HG03460 (cell line): ENCODE results near the gene NOL6.
"Not testable (repeated sequence)": the region's sequence is repeated elsewhere in the genome, so short reads cannot be mapped to it uniquely, and the experiment has no call there.

ENCODE experiments used
- ATAC-seq: cut with Tn5 transposase; IDR thresholded peaks from one replicate; pipeline ENCODE4 v1.9.1; 2021; ENCODE audit not compliant: unreplicated experiment

Gene NOL6

GRCh38 chr9:33473643-33474352 lies at the start of gene NOL6:
Gene NOL6 (minus strand): TSS chr9:33473924. CDS start chr9:33473842, 82 bp downstream.
- peak; percentile 99 for ATAC-seq

GRCh38 chr9:33521861-33522260 lies 48.1 kb upstream of the NOL6 start:
- ATAC-seq: not testable (repeated sequence)

GRCh38 chr9:33517934-33518577 lies 44.3 kb upstream of the NOL6 start:
- not testable (repeated sequence) for ATAC-seq

GRCh38 chr9:33517373-33517772 lies 43.6 kb upstream of the NOL6 start:
- ATAC-seq: no peak

- ATAC-seq: not testable (repeated sequence)
Observed at GRCh38 chr9:33516397-33516796, 42.7 kb upstream of the NOL6 start.

- ATAC-seq: not testable (repeated sequence)
Observed at GRCh38 chr9:33515342-33515995, 41.7 kb upstream of the NOL6 start.

GRCh38 chr9:33512535-33512934 lies 38.8 kb upstream of the NOL6 start:
- ATAC-seq: not testable (repeated sequence)

- not testable (repeated sequence) for ATAC-seq
Observed at GRCh38 chr9:33511184-33511517, 37.4 kb upstream of the NOL6 start.

- ATAC-seq: no peak
Observed at GRCh38 chr9:33510262-33511183, 36.8 kb upstream of the NOL6 start.

- ATAC-seq: no peak
Observed at GRCh38 chr9:33506626-33507370, 33.1 kb upstream of the NOL6 start.

GRCh38 chr9:33498387-33498786 lies 24.7 kb upstream of the NOL6 start:
- no peak for ATAC-seq

GRCh38 chr9:33493819-33494218 lies 20.1 kb upstream of the NOL6 start:
- ATAC-seq: not testable (repeated sequence)

- ATAC-seq: no peak
Observed at GRCh38 chr9:33489066-33489465, 15.3 kb upstream of the NOL6 start.

GRCh38 chr9:33485312-33485711 lies 11.6 kb upstream of the NOL6 start:
- not testable (repeated sequence) for ATAC-seq

GRCh38 chr9:33480976-33481375 lies 7.3 kb upstream of the NOL6 start:
- no peak for ATAC-seq

GRCh38 chr9:33480106-33480505 lies 6.4 kb upstream of the NOL6 start:
- no peak for ATAC-seq

GRCh38 chr9:33476503-33476902 lies 2.8 kb upstream of the NOL6 start:
- no peak for ATAC-seq

GRCh38 chr9:33475357-33475756 lies 1.6 kb upstream of the NOL6 start:
- no peak for ATAC-seq

- peak; percentile 1 for ATAC-seq
Observed at GRCh38 chr9:33472881-33473615, 676 bp downstream of the NOL6 start.
